HG03565 (cell line): Measurements from ENCODE around the gene DNAJC7.
"Not testable (repeated sequence)": the region's sequence is repeated elsewhere in the genome, so short reads cannot be mapped to it uniquely, and the experiment has no call there.

Source experiments
- ATAC-seq: cut with Tn5 transposase; IDR thresholded peaks from one replicate; pipeline ENCODE4 v1.9.1; 2021; ENCODE audit warnings: mild to moderate bottlenecking, moderate library complexity; ENCODE audit not compliant: unreplicated experiment

The DNAJC7 gene

GRCh38 chr17:42013740-42014139 lies 3.5 kb downstream of the DNAJC7 start:
- ATAC-seq = not testable (repeated sequence)

- ATAC-seq = not testable (repeated sequence)
Observed at GRCh38 chr17:42012363-42012762, 4.9 kb downstream of the DNAJC7 start.

- no peak for ATAC-seq
Observed at GRCh38 chr17:42010898-42011516, 6.2 kb downstream of the DNAJC7 start.

- ATAC-seq = not testable (repeated sequence)
Observed at GRCh38 chr17:42010266-42010680, 7.0 kb downstream of the DNAJC7 start.

- ATAC-seq = no peak
Observed at GRCh38 chr17:42009170-42009569, 8.1 kb downstream of the DNAJC7 start.

- ATAC-seq = no peak
Observed at GRCh38 chr17:42005166-42005565, 12.1 kb downstream of the DNAJC7 start.

- no peak for ATAC-seq
Observed at GRCh38 chr17:42002792-42003301, 14.4 kb downstream of the DNAJC7 start.

GRCh38 chr17:42002175-42002791 lies 15.0 kb downstream of the DNAJC7 start:
- no peak for ATAC-seq

GRCh38 chr17:42001729-42002128 lies 15.5 kb downstream of the DNAJC7 start:
- no peak for ATAC-seq

GRCh38 chr17:42000413-42001133 lies 16.7 kb downstream of the DNAJC7 start:
- no peak for ATAC-seq

- ATAC-seq = no peak
Observed at GRCh38 chr17:41998497-41998896, 18.7 kb downstream of the DNAJC7 start.

GRCh38 chr17:41996855-41997164 lies 20.4 kb downstream of the DNAJC7 start:
- no peak for ATAC-seq

GRCh38 chr17:41992576-41992975 lies 24.7 kb downstream of the DNAJC7 start:
- no peak for ATAC-seq

- no peak for ATAC-seq
Observed at GRCh38 chr17:41989702-41990419, 27.4 kb downstream of the DNAJC7 start.

GRCh38 chr17:41988418-41988817 lies 28.8 kb downstream of the DNAJC7 start:
- ATAC-seq = no peak

- ATAC-seq = no peak
Observed at GRCh38 chr17:41987642-41988041, 29.6 kb downstream of the DNAJC7 start.

- ATAC-seq = no peak
Observed at GRCh38 chr17:41986634-41987033, 30.6 kb downstream of the DNAJC7 start.

- ATAC-seq = no peak
Observed at GRCh38 chr17:41985919-41986318, 31.3 kb downstream of the DNAJC7 start.

- no peak for ATAC-seq
Observed at GRCh38 chr17:41984454-41984853, 32.8 kb downstream of the DNAJC7 start.

- no peak for ATAC-seq
Observed at GRCh38 chr17:41982026-41982760, 35.0 kb downstream of the DNAJC7 start.

- ATAC-seq = no peak
Observed at GRCh38 chr17:41977991-41978390, 39.2 kb downstream of the DNAJC7 start.
